Measurements from ENCODE around the gene ANKRD13C. TPM values are rescaled to one million over a fixed set of nuclear protein-coding genes. Genes with fewer than 3 reads are reported as not detected.

The ANKRD13C gene
- total RNA-seq, 1 experiment from 2014 or later: 20.6 TPM

DNA sequence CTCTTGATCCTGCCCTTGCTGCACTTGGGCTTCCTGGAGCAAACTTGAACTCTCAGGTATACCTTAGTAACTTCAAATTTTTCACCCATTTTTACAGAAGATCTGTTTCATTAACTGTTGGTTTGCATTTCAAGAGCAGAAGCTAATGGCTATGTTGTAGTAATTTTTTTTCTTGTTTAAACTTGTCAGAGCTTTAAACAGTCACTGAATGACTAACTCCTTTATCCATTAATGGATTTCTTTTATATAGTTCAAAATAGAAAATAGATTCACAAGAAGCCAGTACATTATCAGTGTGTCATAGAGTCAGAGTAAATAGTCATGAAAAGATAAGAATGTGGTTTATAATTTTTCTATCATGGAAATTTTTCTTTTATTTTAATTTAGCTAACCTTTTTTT is 119.8 kb downstream of the ANKRD13C start:
- H3K4me1 ChIP-seq (ENCODE audit: insufficient read depth, low read length, poor library complexity, severe bottlenecking): no peaks in the 10 kb centered on the region
- H3K9me3 ChIP-seq (ENCODE audit: low read depth, low read length, poor library complexity, severe bottlenecking): no peaks in the 10 kb centered on the region
- ChIA-PET POLR2A (ENCODE audit: low non-redundant PET) (no interaction called here), CTCF (no interaction called here)
- H3K27ac ChIP-seq (ENCODE audit: low read depth, low read length, poor library complexity, severe bottlenecking): no peak overlapping the region
- intact Hi-C loops (cut with micrococcal nuclease; ENCODE audit: unreplicated experiment): no loop called here
- H3K27me3 ChIP-seq (replicated peaks; ENCODE audit: insufficient read depth, low read depth, low read length, poor library complexity): no peaks in the 10 kb centered on the region
- H3K36me3 ChIP-seq (ENCODE audit: insufficient read depth, low read length, poor library complexity, severe bottlenecking): peaks cover 100% of the 10 kb centered on the region
- TF ChIP-seq, protein P1, sequence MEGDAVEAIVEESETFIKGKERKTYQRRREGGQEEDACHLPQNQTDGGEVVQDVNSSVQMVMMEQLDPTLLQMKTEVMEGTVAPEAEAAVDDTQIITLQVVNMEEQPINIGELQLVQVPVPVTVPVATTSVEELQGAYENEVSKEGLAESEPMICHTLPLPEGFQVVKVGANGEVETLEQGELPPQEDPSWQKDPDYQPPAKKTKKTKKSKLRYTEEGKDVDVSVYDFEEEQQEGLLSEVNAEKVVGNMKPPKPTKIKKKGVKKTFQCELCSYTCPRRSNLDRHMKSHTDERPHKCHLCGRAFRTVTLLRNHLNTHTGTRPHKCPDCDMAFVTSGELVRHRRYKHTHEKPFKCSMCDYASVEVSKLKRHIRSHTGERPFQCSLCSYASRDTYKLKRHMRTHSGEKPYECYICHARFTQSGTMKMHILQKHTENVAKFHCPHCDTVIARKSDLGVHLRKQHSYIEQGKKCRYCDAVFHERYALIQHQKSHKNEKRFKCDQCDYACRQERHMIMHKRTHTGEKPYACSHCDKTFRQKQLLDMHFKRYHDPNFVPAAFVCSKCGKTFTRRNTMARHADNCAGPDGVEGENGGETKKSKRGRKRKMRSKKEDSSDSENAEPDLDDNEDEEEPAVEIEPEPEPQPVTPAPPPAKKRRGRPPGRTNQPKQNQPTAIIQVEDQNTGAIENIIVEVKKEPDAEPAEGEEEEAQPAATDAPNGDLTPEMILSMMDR (conservative IDR thresholded peaks at IDR 0.05; ENCODE audit: low read depth, low read length): no peak
- TF ChIP-seq EZH2 (IDR thresholded peaks at IDR 0.05; ENCODE audit: borderline replicate concordance, low read depth, low read length, poor library complexity, severe bottlenecking): no peak
- H3K4me3 ChIP-seq (ENCODE audit: low read depth, low read length, poor library complexity, severe bottlenecking): no peak overlapping the region
- DNase-seq (ENCODE audit: low spot score): no peak
- no TSS peak for BruUV-seq (replicated peaks)

GRCh38 chr1:70231475-70231874 is 123.0 kb downstream of the ANKRD13C start:
- Histone ChIP-seq H3K36me3 (ENCODE audit: insufficient read depth, low read length, poor library complexity, severe bottlenecking) (peaks cover 95% of the 10 kb centered on the region), H3K27ac (ENCODE audit: low read depth, low read length, poor library complexity, severe bottlenecking) (peak overlapping the region; percentile 43), H3K9me3 (ENCODE audit: low read depth, low read length, poor library complexity, severe bottlenecking) (no peaks in the 10 kb centered on the region), H3K4me3 (ENCODE audit: low read depth, low read length, poor library complexity, severe bottlenecking) (no peak overlapping the region), H3K4me1 (ENCODE audit: insufficient read depth, low read length, poor library complexity, severe bottlenecking) (peaks cover 10% of the 10 kb centered on the region), H3K27me3 (replicated peaks; ENCODE audit: insufficient read depth, low read depth, low read length, poor library complexity) (no peaks in the 10 kb centered on the region)
- no TSS peak for BruUV-seq (replicated peaks)
- intact Hi-C loops (cut with micrococcal nuclease; ENCODE audit: unreplicated experiment): no loop called here
- no peak for DNase-seq (ENCODE audit: low spot score)
- ChIA-PET POLR2A (ENCODE audit: low non-redundant PET) (no interaction called here), CTCF (no interaction called here)
- TF ChIP-seq, protein P1 (conservative IDR thresholded peaks at IDR 0.05; ENCODE audit: low read depth, low read length): no peak
- no peak for TF ChIP-seq EZH2 (IDR thresholded peaks at IDR 0.05; ENCODE audit: borderline replicate concordance, low read depth, low read length, poor library complexity, severe bottlenecking)

GRCh38 chr1:70228670-70229069 is 125.9 kb downstream of the ANKRD13C start:
- intact Hi-C loops (cut with micrococcal nuclease; ENCODE audit: unreplicated experiment): no loop called here
- Histone ChIP-seq H3K36me3 (ENCODE audit: insufficient read depth, low read length, poor library complexity, severe bottlenecking) (peaks cover 88% of the 10 kb centered on the region), H3K27me3 (replicated peaks; ENCODE audit: insufficient read depth, low read depth, low read length, poor library complexity) (no peaks in the 10 kb centered on the region), H3K27ac (ENCODE audit: low read depth, low read length, poor library complexity, severe bottlenecking) (no peak overlapping the region), H3K9me3 (ENCODE audit: low read depth, low read length, poor library complexity, severe bottlenecking) (no peaks in the 10 kb centered on the region), H3K4me1 (ENCODE audit: insufficient read depth, low read length, poor library complexity, severe bottlenecking) (peaks cover 10% of the 10 kb centered on the region), H3K4me3 (ENCODE audit: low read depth, low read length, poor library complexity, severe bottlenecking) (no peak overlapping the region)
- ChIA-PET CTCF (no interaction called here), POLR2A (ENCODE audit: low non-redundant PET) (no interaction called here)
- TF ChIP-seq EZH2 (IDR thresholded peaks at IDR 0.05; ENCODE audit: borderline replicate concordance, low read depth, low read length, poor library complexity, severe bottlenecking): no peak
- TF ChIP-seq, protein P1 (conservative IDR thresholded peaks at IDR 0.05; ENCODE audit: low read depth, low read length): no peak
- BruUV-seq (replicated peaks): no TSS peak
- DNase-seq (ENCODE audit: low spot score): no peak

Data from A673 (cell line).